IMR-90 (cell line): ENCODE data around the gene AGBL2. TPM values are rescaled to one million over a fixed set of nuclear protein-coding genes. Genes with fewer than 3 reads are reported as not detected.

Experiments
- ATAC-seq: fragments of 200-7000 bp; cut with Tn5 transposase; 2 replicates; pipeline ENCODE4 v1.9.1; 2020; ENCODE audit warnings: low read depth, mild to moderate bottlenecking, moderate library complexity
- BruUV-seq: library from RNA; stranded (reverse); fragments of 400-500 nt; replicated peaks from 2 replicates; lab custom pipeline; 2021; lab: Mats Ljungman, UMichigan
- CTCF ChIA-PET: fragments of 300-600 bp; formaldehyde crosslinking; extraction: SDS; loops from one replicate; lab custom pipeline; 2021; ENCODE audit warnings: antibody characterized with exemption; lab: Yijun Ruan, JAX
- POLR2A ChIA-PET: fragments of 300-600 bp; sonication (Branson Sonifier 250); formaldehyde crosslinking; loops from one replicate; lab custom pipeline; 2022; ENCODE audit warnings: antibody characterized with exemption; ENCODE audit not compliant: unreplicated experiment; lab: Charles Lee
- DNase-seq: peaks from one replicate; pipeline ENCODE4 v3.0.0; 2013
- H2AFZ ChIP-seq: replicated peaks from 2 replicates; pipeline ENCODE3; 2013; ENCODE audit warnings: low read length, mild to moderate bottlenecking; ENCODE audit not compliant: poor library complexity
- H2AK5ac ChIP-seq: 2 replicates; pipeline ENCODE4 v1.6.1; 2013; ENCODE audit warnings: low read depth, low read length, inconsistent platforms
- H2AK9ac ChIP-seq: replicated peaks from 2 replicates; pipeline ENCODE3; 2013; ENCODE audit warnings: mild to moderate bottlenecking, low read depth, low read length, moderate library complexity; ENCODE audit not compliant: poor library complexity
- H2BK120ac ChIP-seq: 2 replicates; pipeline ENCODE4 v1.6.1; 2013; ENCODE audit warnings: low read depth, low read length, inconsistent platforms
- H2BK15ac ChIP-seq: 3 replicates; pipeline ENCODE4 v1.6.1; 2013; ENCODE audit warnings: low read depth, low read length, inconsistent platforms
- H2BK20ac ChIP-seq: 2 replicates; pipeline ENCODE4 v1.6.1; 2013; ENCODE audit warnings: low read depth, mild to moderate bottlenecking, inconsistent platforms, low read length, moderate library complexity
- H2BK5ac ChIP-seq: 2 replicates; pipeline ENCODE4 v1.6.1; 2013; ENCODE audit warnings: mild to moderate bottlenecking, low read depth, low read length, inconsistent platforms; ENCODE audit not compliant: poor library complexity, severe bottlenecking
- H3K14ac ChIP-seq: replicated peaks from 2 replicates; pipeline ENCODE4 v1.6.1; 2013; ENCODE audit warnings: low read depth, low read length, inconsistent platforms
- H3K18ac ChIP-seq: 2 replicates; pipeline ENCODE4 v1.6.1; 2013; ENCODE audit warnings: low read depth, low read length, control low read depth
- H3K23ac ChIP-seq: 2 replicates; pipeline ENCODE4 v1.6.1; 2013; ENCODE audit warnings: low read depth, low read length, inconsistent platforms
- H3K27ac ChIP-seq: 2 replicates; pipeline ENCODE4 v1.5.1; 2013; ENCODE audit warnings: mild to moderate bottlenecking, control low read depth, low read length; ENCODE audit not compliant: insufficient read depth
- H3K27me3 ChIP-seq: 2 replicates; pipeline ENCODE4 v1.6.1; 2013; ENCODE audit warnings: low read length; ENCODE audit not compliant: control insufficient read depth, insufficient read depth
- H3K36me3 ChIP-seq: 2 replicates; pipeline ENCODE4 v1.6.1; 2013; ENCODE audit warnings: low read length, mixed read lengths; ENCODE audit not compliant: control insufficient read depth, insufficient read depth
- H3K4ac ChIP-seq: 2 replicates; pipeline ENCODE4 v1.6.1; 2013; ENCODE audit warnings: low read depth, low read length, inconsistent platforms
- H3K4me1 ChIP-seq: 2 replicates; pipeline ENCODE4 v1.6.1; 2013; ENCODE audit warnings: low read length, mixed read lengths; ENCODE audit not compliant: control insufficient read depth, insufficient read depth
- H3K4me2 ChIP-seq: 2 replicates; pipeline ENCODE4 v1.6.1; 2013; ENCODE audit warnings: low read depth, mild to moderate bottlenecking, control low read depth, low read length, moderate library complexity
- H3K4me3 ChIP-seq: 2 replicates; pipeline ENCODE4 v1.5.1; 2013; ENCODE audit warnings: low read depth, mild to moderate bottlenecking, control low read depth, low read length, moderate library complexity; ENCODE audit not compliant: insufficient read depth
- H3K56ac ChIP-seq: 2 replicates; pipeline ENCODE4 v1.6.1; 2013; ENCODE audit warnings: low read length, inconsistent platforms; ENCODE audit not compliant: insufficient read depth; ENCODE audit errors: extremely low read depth
- H3K79me1 ChIP-seq, 2 experiments: 2 replicates each; pipeline ENCODE4 v1.6.1; 2013; ENCODE audit warnings: low read length in 2 of 2, inconsistent platforms in 1 of 2, low read depth in 1 of 2
- H3K9ac ChIP-seq: 2 replicates; pipeline ENCODE4 v1.6.1; 2013; ENCODE audit warnings: low read depth, low read length, control low read depth
- H3K9me1 ChIP-seq: 2 replicates; pipeline ENCODE4 v1.6.1; 2013; ENCODE audit warnings: low read length, inconsistent platforms; ENCODE audit not compliant: insufficient read depth
- H3K9me3 ChIP-seq: 2 replicates; pipeline ENCODE4 v1.6.1; 2013; ENCODE audit warnings: low read length; ENCODE audit not compliant: control insufficient read depth, insufficient read depth
- H4K20me1 ChIP-seq: 2 replicates; pipeline ENCODE4 v1.6.1; 2013; ENCODE audit warnings: low read length, inconsistent platforms; ENCODE audit not compliant: insufficient read depth
- H4K5ac ChIP-seq: 2 replicates; pipeline ENCODE4 v1.6.1; 2013; ENCODE audit warnings: mild to moderate bottlenecking, low read depth, low read length, control low read depth
- H4K8ac ChIP-seq, 2 experiments: 2 replicates each; pipeline ENCODE4 v1.6.1; 2013; ENCODE audit warnings: low read depth in 2 of 2, low read length in 2 of 2, control low read depth in 1 of 2, inconsistent platforms in 1 of 2
- H4K91ac ChIP-seq: 2 replicates; pipeline ENCODE4 v1.6.1; 2013; ENCODE audit warnings: low read depth, low read length, inconsistent platforms; ENCODE audit not compliant: insufficient read depth
- BHLHE40 ChIP-seq: fragments of 150-350 bp; IDR thresholded peaks from 2 replicates; pipeline ENCODE4 v1.6.1; 2016; ENCODE audit warnings: mild to moderate bottlenecking, low read depth, low read length
- CEBPB ChIP-seq: IDR thresholded peaks from 2 replicates; pipeline ENCODE4 v1.6.1; 2012; ENCODE audit warnings: low read depth, low read length, improper control_type of control experiment
- CHD1 ChIP-seq: IDR thresholded peaks from 2 replicates; pipeline ENCODE4 v1.6.1; 2012; ENCODE audit warnings: low read depth, low read length, improper control_type of control experiment
- FOS ChIP-seq: fragments of 150-350 bp; IDR thresholded peaks from 2 replicates; pipeline ENCODE4 v1.6.1; 2016; ENCODE audit warnings: low read depth, low read length
- MAFK ChIP-seq: IDR thresholded peaks from 2 replicates; pipeline ENCODE4 v1.6.1; 2012; ENCODE audit warnings: low read depth, low read length, improper control_type of control experiment
- MAZ ChIP-seq: IDR thresholded peaks from 2 replicates; pipeline ENCODE4 v1.6.1; 2012; ENCODE audit warnings: low read depth, mild to moderate bottlenecking, low read length, improper control_type of control experiment, moderate library complexity, borderline replicate concordance
- MXI1 ChIP-seq: IDR thresholded peaks from 2 replicates; pipeline ENCODE4 v1.6.1; 2012; ENCODE audit warnings: low read depth, mild to moderate bottlenecking, low read length, moderate library complexity, borderline replicate concordance
- NFE2L2 ChIP-seq: fragments of 150-350 bp; IDR thresholded peaks from 2 replicates; pipeline ENCODE4 v1.6.1; 2016; ENCODE audit warnings: low read depth, mild to moderate bottlenecking, low read length
- POLR2A ChIP-seq: IDR thresholded peaks from 2 replicates; pipeline ENCODE4 v1.6.1; 2012; ENCODE audit warnings: mild to moderate bottlenecking, low read depth, low read length
- RAD21 ChIP-seq: IDR thresholded peaks from 2 replicates; pipeline ENCODE4 v1.6.1; 2012; ENCODE audit warnings: low read length, improper control_type of control experiment
- RCOR1 ChIP-seq: IDR thresholded peaks from 2 replicates; pipeline ENCODE4 v1.6.1; 2012; ENCODE audit warnings: mild to moderate bottlenecking, low read length, improper control_type of control experiment; ENCODE audit not compliant: insufficient replicate concordance
- RFX5 ChIP-seq: IDR thresholded peaks from 2 replicates; pipeline ENCODE4 v1.8.0; 2012; ENCODE audit warnings: low read depth, mild to moderate bottlenecking, low read length, moderate library complexity
- SMC3 ChIP-seq: fragments of 150-350 bp; IDR thresholded peaks from 2 replicates; pipeline ENCODE4 v1.6.1; 2016; ENCODE audit warnings: low read depth, mild to moderate bottlenecking, antibody characterized with exemption, low read length, moderate library complexity
- WGBS, 2 experiments: methylation state at CpG; one replicate each; pipeline versions ENCODE4 v1.1.5 to v1.1.7; 2013; ENCODE audit warnings: missing lambda C conversion rate in 2 of 2; ENCODE audit not compliant: insufficient read length in 1 of 2; ENCODE audit errors: extremely low coverage in 2 of 2; 5-methylcytosine and 5-hydroxymethylcytosine counted together
- dilution Hi-C: fragments of 300-500 bp; cut with HindIII; formaldehyde crosslinking; loops from one replicate; pipeline ENCODE4 v1.14.3; 2018; ENCODE audit warnings: low sequenced_read_pairs; ENCODE audit not compliant: unreplicated experiment
- in situ Hi-C: fragments of 300-500 bp; cut with MboI; formaldehyde crosslinking; loops from 3 replicates; pipeline ENCODE4 v1.14.3; 2019; ENCODE audit warnings: low sequenced_read_pairs, inconsistent platforms, mixed read lengths
- intact Hi-C: fragments of 100-400 bp; cut with micrococcal nuclease; formaldehyde crosslinking; loops from 2 replicates; pipeline ENCODE4 v1.10.0; 2022
- polyA plus RNA-seq, 3 experiments: library from polyadenylated mRNA; depleted of rRNA; stranded (reverse); fragments of >200 nt; gene quantifications; 2 replicates each; pipeline ENCODE4 v1.2.3, GENCODE V29; 2012; ENCODE audit warnings: low replicate concordance in 1 of 3
- total RNA-seq: library from RNA; depleted of rRNA; stranded (reverse); fragments of >200 nt; gene quantifications from 2 replicates; pipeline ENCODE4 v1.2.3, GENCODE V29; 2012
- TF ChIP-seq, protein P1 (sequence below): fragments of 150-350 bp; IDR thresholded peaks from 2 replicates; pipeline ENCODE4 v1.6.1; 2016; ENCODE audit warnings: low read depth, mild to moderate bottlenecking, low read length, moderate library complexity, borderline replicate concordance
- TF ChIP-seq, protein P2 (sequence below): fragments of 150-350 bp; IDR thresholded peaks from 2 replicates; pipeline ENCODE4 v1.6.1; 2017; ENCODE audit warnings: mild to moderate bottlenecking, antibody characterized with exemption, low read length, low read depth
- TF ChIP-seq, protein P3 (sequence below): conservative IDR thresholded peaks from 2 replicates; pipeline ENCODE4 v1.5.1; 2012; ENCODE audit warnings: mild to moderate bottlenecking, low read depth, low read length, improper control_type of control experiment

AGBL2 gene
- total and polyA plus RNA-seq, 2 of the 4 experiments (the other 2 are of a cell fraction) = 0.36 to 1.2 TPM

DNA sequence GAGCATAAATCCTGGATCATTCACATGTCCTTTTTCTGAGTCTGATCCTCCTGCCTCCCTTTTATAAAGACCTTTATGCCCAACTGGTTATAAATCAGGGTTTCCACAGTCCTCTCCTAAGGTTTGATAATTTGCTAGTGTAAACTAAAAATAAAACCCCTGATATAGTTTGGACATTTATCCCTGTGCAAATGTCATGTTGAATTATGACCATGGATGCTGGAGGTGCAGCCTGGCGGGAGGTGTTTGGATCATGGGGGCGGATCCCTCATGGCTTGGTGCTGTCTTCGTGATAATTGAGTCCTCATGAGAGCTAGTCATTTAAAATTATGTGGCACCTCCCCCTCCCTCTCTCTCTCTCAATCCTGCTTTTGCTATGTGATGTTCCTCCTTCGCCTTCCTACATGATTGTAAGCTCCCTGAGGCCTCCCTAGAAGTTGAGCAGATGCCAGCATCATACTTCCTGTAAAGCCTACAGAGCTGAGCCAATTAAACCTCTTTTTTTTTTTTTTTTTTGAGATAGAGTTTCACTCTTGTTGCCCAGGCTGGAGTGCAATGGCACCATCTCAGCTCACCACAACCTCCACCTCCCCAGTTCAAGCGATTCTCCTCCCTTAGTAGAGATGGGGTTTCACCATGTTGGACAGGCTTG lies 63.2 kb downstream of the AGBL2 start:
- H4K20me1 ChIP-seq = no peaks in the 10 kb centered on the region
- H3K14ac ChIP-seq = no peak overlapping the region
- H2BK15ac ChIP-seq = no peak overlapping the region
- CTCF ChIA-PET = no interaction called here
- no peak overlapping the region for H3K4ac ChIP-seq
- dilution Hi-C loops = no loop called here
- ATAC-seq = no peak
- no peak overlapping the region for H3K18ac ChIP-seq
- no peaks in the 10 kb centered on the region for H3K79me1 ChIP-seq
- H2AK9ac ChIP-seq = no peak overlapping the region
- no TSS peak for BruUV-seq
- no peak overlapping the region for H2BK120ac ChIP-seq
- H3K4me1 ChIP-seq = no peaks in the 10 kb centered on the region
- H3K36me3 ChIP-seq = no peaks in the 10 kb centered on the region
- H3K27ac ChIP-seq = no peak overlapping the region
- no peak overlapping the region for H2BK20ac ChIP-seq
- DNase-seq = no peak
- no peak overlapping the region for H3K23ac ChIP-seq
- no peak overlapping the region for H3K56ac ChIP-seq
- H3K9me3 ChIP-seq = peaks cover 2% of the 10 kb centered on the region; the same call in 1 of the 2 replicates
- H4K8ac ChIP-seq = no peak overlapping the region
- no peak overlapping the region for H2AFZ ChIP-seq
- peaks cover 2% of the 10 kb centered on the region for H3K27me3 ChIP-seq
- intact Hi-C loops = no loop called here
- H3K4me3 ChIP-seq = no peak overlapping the region
- WGBS, 2 experiments = 80% methylated on average over 1 of the region's 5 CpGs; no CpG with 5 or more reads in 1 of the 2 experiments
- H2AK5ac ChIP-seq = no peak overlapping the region
- H3K9ac ChIP-seq = no peak overlapping the region
- in situ Hi-C loops = no loop called here
- POLR2A ChIA-PET = no interaction called here
- H2BK5ac ChIP-seq = no peak overlapping the region
- no peak overlapping the region for H4K5ac ChIP-seq
- TF ChIP-seq BHLHE40 (no peak), SMC3 (no peak), MAZ (no peak), CHD1 (no peak), RAD21 (no peak), MXI1 (no peak), RCOR1 (no peak), MAFK (no peak), RFX5 (no peak), NFE2L2 (no peak), FOS (no peak), POLR2A (no peak), CEBPB (no peak)
- TF ChIP-seq, protein P1, sequence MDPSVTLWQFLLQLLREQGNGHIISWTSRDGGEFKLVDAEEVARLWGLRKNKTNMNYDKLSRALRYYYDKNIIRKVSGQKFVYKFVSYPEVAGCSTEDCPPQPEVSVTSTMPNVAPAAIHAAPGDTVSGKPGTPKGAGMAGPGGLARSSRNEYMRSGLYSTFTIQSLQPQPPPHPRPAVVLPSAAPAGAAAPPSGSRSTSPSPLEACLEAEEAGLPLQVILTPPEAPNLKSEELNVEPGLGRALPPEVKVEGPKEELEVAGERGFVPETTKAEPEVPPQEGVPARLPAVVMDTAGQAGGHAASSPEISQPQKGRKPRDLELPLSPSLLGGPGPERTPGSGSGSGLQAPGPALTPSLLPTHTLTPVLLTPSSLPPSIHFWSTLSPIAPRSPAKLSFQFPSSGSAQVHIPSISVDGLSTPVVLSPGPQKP = no peak
- TF ChIP-seq, protein P2, sequence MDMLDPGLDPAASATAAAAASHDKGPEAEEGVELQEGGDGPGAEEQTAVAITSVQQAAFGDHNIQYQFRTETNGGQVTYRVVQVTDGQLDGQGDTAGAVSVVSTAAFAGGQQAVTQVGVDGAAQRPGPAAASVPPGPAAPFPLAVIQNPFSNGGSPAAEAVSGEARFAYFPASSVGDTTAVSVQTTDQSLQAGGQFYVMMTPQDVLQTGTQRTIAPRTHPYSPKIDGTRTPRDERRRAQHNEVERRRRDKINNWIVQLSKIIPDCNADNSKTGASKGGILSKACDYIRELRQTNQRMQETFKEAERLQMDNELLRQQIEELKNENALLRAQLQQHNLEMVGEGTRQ = no peak
- TF ChIP-seq, protein P3, sequence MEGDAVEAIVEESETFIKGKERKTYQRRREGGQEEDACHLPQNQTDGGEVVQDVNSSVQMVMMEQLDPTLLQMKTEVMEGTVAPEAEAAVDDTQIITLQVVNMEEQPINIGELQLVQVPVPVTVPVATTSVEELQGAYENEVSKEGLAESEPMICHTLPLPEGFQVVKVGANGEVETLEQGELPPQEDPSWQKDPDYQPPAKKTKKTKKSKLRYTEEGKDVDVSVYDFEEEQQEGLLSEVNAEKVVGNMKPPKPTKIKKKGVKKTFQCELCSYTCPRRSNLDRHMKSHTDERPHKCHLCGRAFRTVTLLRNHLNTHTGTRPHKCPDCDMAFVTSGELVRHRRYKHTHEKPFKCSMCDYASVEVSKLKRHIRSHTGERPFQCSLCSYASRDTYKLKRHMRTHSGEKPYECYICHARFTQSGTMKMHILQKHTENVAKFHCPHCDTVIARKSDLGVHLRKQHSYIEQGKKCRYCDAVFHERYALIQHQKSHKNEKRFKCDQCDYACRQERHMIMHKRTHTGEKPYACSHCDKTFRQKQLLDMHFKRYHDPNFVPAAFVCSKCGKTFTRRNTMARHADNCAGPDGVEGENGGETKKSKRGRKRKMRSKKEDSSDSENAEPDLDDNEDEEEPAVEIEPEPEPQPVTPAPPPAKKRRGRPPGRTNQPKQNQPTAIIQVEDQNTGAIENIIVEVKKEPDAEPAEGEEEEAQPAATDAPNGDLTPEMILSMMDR = no peak
- H3K4me2 ChIP-seq = no peak overlapping the region
- no peak overlapping the region for H4K91ac ChIP-seq
- H3K9me1 ChIP-seq = no peaks in the 10 kb centered on the region
